Caco-2 (cell line): Measurements from ENCODE around the gene MBL2. TPM values are rescaled to one million over a fixed set of nuclear protein-coding genes. Genes with fewer than 3 reads are reported as not detected.

Source experiments
- BruUV-seq: library from RNA; stranded (reverse); fragments of 400-500 nt; replicated peaks from 2 replicates; lab custom pipeline; 2021; lab: Mats Ljungman, UMichigan
- CTCF ChIA-PET: fragments of 300-600 bp; sonication (Branson Sonifier 250); formaldehyde crosslinking; loops from one replicate; lab custom pipeline; 2022; ENCODE audit warnings: antibody characterized with exemption; lab: Charles Lee
- POLR2A ChIA-PET: fragments of 300-600 bp; sonication (Branson Sonifier 250); formaldehyde crosslinking; loops from one replicate; lab custom pipeline; 2022; ENCODE audit warnings: antibody characterized with exemption; lab: Charles Lee
- DNase-seq, 2 experiments: peaks; one replicate each; pipeline versions ENCODE4 v3.0.0 to v3.0.0-alpha.2; 2020 to 2022
- H3K27me3 ChIP-seq: replicated peaks from 2 replicates; pipeline ENCODE4 v1.6.0; 2011; ENCODE audit warnings: low read length; ENCODE audit not compliant: control insufficient read depth, insufficient read depth
- H3K36me3 ChIP-seq: 2 replicates; pipeline ENCODE4 v1.5.1; 2011; ENCODE audit warnings: low read length; ENCODE audit not compliant: control insufficient read depth, insufficient read depth
- H3K4me1 ChIP-seq: fragments of 250-450 bp; sonication (Bioruptor Pico); 2 replicates; pipeline ENCODE4 v1.5.1; 2020; ENCODE audit warnings: mild to moderate bottlenecking
- H3K4me3 ChIP-seq: 2 replicates; pipeline ENCODE4 v1.5.1; 2011; ENCODE audit warnings: low read depth, mild to moderate bottlenecking, control low read depth, low read length
- H3K9me3 ChIP-seq: fragments of 250-450 bp; sonication (Bioruptor Pico); 2 replicates; pipeline ENCODE4 v1.5.1; 2020; ENCODE audit warnings: mild to moderate bottlenecking, moderate library complexity
- H3K27ac Mint-ChIP-seq: one replicate; pipeline ENCODE4 v1.8.0; 2022; ENCODE audit warnings: mixed read lengths; ENCODE audit not compliant: unreplicated experiment
- H3K27me3 Mint-ChIP-seq: one replicate; pipeline ENCODE4 v1.8.0; 2022; ENCODE audit warnings: mixed read lengths; ENCODE audit not compliant: insufficient read depth, unreplicated experiment
- H3K36me3 Mint-ChIP-seq: one replicate; pipeline ENCODE4 v1.8.0; 2022; ENCODE audit warnings: mild to moderate bottlenecking, mixed read lengths; ENCODE audit not compliant: insufficient read depth, unreplicated experiment
- H3K4me1 Mint-ChIP-seq: one replicate; pipeline ENCODE4 v1.8.0; 2022; ENCODE audit warnings: low read depth, mixed read lengths; ENCODE audit not compliant: unreplicated experiment
- H3K4me3 Mint-ChIP-seq: one replicate; pipeline ENCODE4 v1.8.0; 2022; ENCODE audit warnings: mild to moderate bottlenecking, moderate library complexity, mixed read lengths; ENCODE audit not compliant: unreplicated experiment
- H3K9me3 Mint-ChIP-seq: one replicate; pipeline ENCODE4 v1.8.0; 2022; ENCODE audit warnings: mixed read lengths; ENCODE audit not compliant: unreplicated experiment
- intact Hi-C: fragments of 100-400 bp; cut with micrococcal nuclease; formaldehyde crosslinking; loops from one replicate; pipeline ENCODE4 v1.10.0; 2022; ENCODE audit not compliant: unreplicated experiment
- total RNA-seq: library from RNA; stranded (reverse); gene quantifications from 2 replicates; pipeline ENCODE4 v1.2.3, GENCODE V29; 2022
- TF ChIP-seq, protein P1 (sequence below), 2 experiments: fragments of 200-600 bp in 1 of 2; IDR thresholded peaks; 1 replicate in 1 of 2; 2 replicates in 1 of 2; pipeline versions ENCODE4 v1.5.1 to v1.8.0; 2011 to 2022; ENCODE audit warnings: antibody characterized with exemption in 1 of 2, control low read depth in 1 of 2, inconsistent platforms in 1 of 2, low read depth in 1 of 2, low read length in 1 of 2, mild to moderate bottlenecking in 1 of 2, moderate library complexity in 1 of 2; ENCODE audit not compliant: insufficient read depth in 1 of 2, severe bottlenecking in 1 of 2, unreplicated experiment in 1 of 2

Gene MBL2
- total RNA-seq, 1 experiment from 2014 or later = 0.20 TPM

DNA sequence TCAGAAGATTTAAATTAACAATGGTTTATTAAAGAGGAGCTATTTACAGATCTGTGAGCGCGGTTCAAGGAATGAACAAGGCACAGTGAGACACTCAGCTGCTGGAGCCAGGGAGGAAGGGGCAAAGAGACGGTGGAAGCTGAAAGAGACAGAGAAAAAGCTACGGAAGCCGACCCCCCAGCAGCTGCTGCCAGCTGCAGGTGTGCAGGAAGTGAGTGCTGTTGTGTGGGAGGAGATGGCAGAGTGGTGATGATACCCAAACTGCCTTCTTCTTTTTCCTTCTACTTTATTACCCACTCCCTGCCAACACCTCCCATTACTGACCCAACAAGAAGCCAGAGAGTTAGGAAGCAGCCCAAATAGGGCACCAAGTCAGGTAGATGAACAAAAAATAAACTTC lies 41.9 kb upstream of the MBL2 start:
- Histone ChIP-seq H3K27me3 (no peaks in the 10 kb centered on the region; the same call in 1 of the 2 replicates), H3K9me3 (peaks cover 7% of the 10 kb centered on the region; the same call in 1 of the 2 replicates), H3K36me3 (no peaks in the 10 kb centered on the region), H3K4me1 (peaks cover 20% of the 10 kb centered on the region), H3K4me3 (no peak overlapping the region)
- TF ChIP-seq, protein P1, sequence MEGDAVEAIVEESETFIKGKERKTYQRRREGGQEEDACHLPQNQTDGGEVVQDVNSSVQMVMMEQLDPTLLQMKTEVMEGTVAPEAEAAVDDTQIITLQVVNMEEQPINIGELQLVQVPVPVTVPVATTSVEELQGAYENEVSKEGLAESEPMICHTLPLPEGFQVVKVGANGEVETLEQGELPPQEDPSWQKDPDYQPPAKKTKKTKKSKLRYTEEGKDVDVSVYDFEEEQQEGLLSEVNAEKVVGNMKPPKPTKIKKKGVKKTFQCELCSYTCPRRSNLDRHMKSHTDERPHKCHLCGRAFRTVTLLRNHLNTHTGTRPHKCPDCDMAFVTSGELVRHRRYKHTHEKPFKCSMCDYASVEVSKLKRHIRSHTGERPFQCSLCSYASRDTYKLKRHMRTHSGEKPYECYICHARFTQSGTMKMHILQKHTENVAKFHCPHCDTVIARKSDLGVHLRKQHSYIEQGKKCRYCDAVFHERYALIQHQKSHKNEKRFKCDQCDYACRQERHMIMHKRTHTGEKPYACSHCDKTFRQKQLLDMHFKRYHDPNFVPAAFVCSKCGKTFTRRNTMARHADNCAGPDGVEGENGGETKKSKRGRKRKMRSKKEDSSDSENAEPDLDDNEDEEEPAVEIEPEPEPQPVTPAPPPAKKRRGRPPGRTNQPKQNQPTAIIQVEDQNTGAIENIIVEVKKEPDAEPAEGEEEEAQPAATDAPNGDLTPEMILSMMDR (IDR thresholded peaks at IDR 0.05; ENCODE audit: insufficient read depth in 1 of 2, low read depth in 1 of 2, low read length in 1 of 2, severe bottlenecking in 1 of 2, unreplicated experiment in 1 of 2) = no peak
- intact Hi-C loops = loop anchor here (10.0 kb wide), 3 partner anchors 240 to 990 kb away; no protein-coding TSS in a partner anchor
- Mint-ChIP-seq H3K4me3 (no peak overlapping the region), H3K9me3 (no peaks in the 10 kb centered on the region), H3K27ac (no peak overlapping the region), H3K36me3 (no peaks in the 10 kb centered on the region), H3K27me3 (no peaks in the 10 kb centered on the region), H3K4me1 (no peaks in the 10 kb centered on the region)
- ChIA-PET POLR2A (no interaction called here), CTCF (no interaction called here)
- no TSS peak for BruUV-seq
- DNase-seq = no peak

GRCh38 chr10:52811776-52812175 lies 39.2 kb upstream of the MBL2 start:
- intact Hi-C loops = loop anchor here (10.0 kb wide), 3 partner anchors 243 to 993 kb away; no protein-coding TSS in a partner anchor
- POLR2A ChIA-PET = no interaction called here
- BruUV-seq = no TSS peak

GRCh38 chr10:52810761-52811160 lies 38.2 kb upstream of the MBL2 start:
- no peaks in the 10 kb centered on the region for H3K36me3 ChIP-seq
- H3K27me3 Mint-ChIP-seq = peaks cover 3% of the 10 kb centered on the region
- intact Hi-C loops = loop anchor here (10.0 kb wide), 3 partner anchors 244 to 994 kb away; no protein-coding TSS in a partner anchor
- peaks cover 20% of the 10 kb centered on the region for H3K4me1 ChIP-seq
- H3K4me3 Mint-ChIP-seq = no peak overlapping the region
- H3K9me3 Mint-ChIP-seq = no peaks in the 10 kb centered on the region
- no peaks in the 10 kb centered on the region; the same call in 1 of the 2 replicates for H3K27me3 ChIP-seq
- ChIA-PET POLR2A (no interaction called here), CTCF (no interaction called here)
- H3K36me3 Mint-ChIP-seq = no peaks in the 10 kb centered on the region
- no TSS peak for BruUV-seq
- no peak for DNase-seq
- no peaks in the 10 kb centered on the region for H3K4me1 Mint-ChIP-seq
- H3K4me3 ChIP-seq = no peak overlapping the region
- H3K27ac Mint-ChIP-seq = no peak overlapping the region
- TF ChIP-seq, protein P1 (IDR thresholded peaks at IDR 0.05; ENCODE audit: insufficient read depth in 1 of 2, low read depth in 1 of 2, low read length in 1 of 2, severe bottlenecking in 1 of 2, unreplicated experiment in 1 of 2) = no peak
- H3K9me3 ChIP-seq = peaks cover 7% of the 10 kb centered on the region; the same call in 1 of the 2 replicates

More at GRCh38 chr10:52811776-52812175, 39.2 kb upstream of the MBL2 start:
- Histone ChIP-seq H3K4me1 (peaks cover 20% of the 10 kb centered on the region), H3K9me3 (peaks cover 7% of the 10 kb centered on the region; the same call in 1 of the 2 replicates), H3K36me3 (no peaks in the 10 kb centered on the region), H3K27me3 (no peaks in the 10 kb centered on the region; the same call in 1 of the 2 replicates), H3K4me3 (no peak overlapping the region)
- TF ChIP-seq, protein P1 (IDR thresholded peaks at IDR 0.05; ENCODE audit: insufficient read depth in 1 of 2, low read depth in 1 of 2, low read length in 1 of 2, severe bottlenecking in 1 of 2, unreplicated experiment in 1 of 2) = no peak
- no peak overlapping the region for H3K4me3 Mint-ChIP-seq
- no peak for DNase-seq
- CTCF ChIA-PET = no interaction called here
- H3K27ac Mint-ChIP-seq = no peak overlapping the region
- H3K9me3 Mint-ChIP-seq = no peaks in the 10 kb centered on the region
- H3K27me3 Mint-ChIP-seq = no peaks in the 10 kb centered on the region
- H3K4me1 Mint-ChIP-seq = no peaks in the 10 kb centered on the region
- H3K36me3 Mint-ChIP-seq = no peaks in the 10 kb centered on the region
